HCT116 (cell line): Measurements from ENCODE around the gene SIT1. TPM values are rescaled to one million over a fixed set of nuclear protein-coding genes. Genes with fewer than 3 reads are reported as not detected.

ENCODE experiments used
- ATAC-seq: fragments of 200-7000 bp; cut with Tn5 transposase; 2 replicates; pipeline ENCODE4 v1.9.1; 2020; ENCODE audit warnings: mild to moderate bottlenecking, moderate library complexity
- BruUV-seq: library from RNA; stranded (reverse); fragments of 400-500 nt; replicated peaks from 2 replicates; lab custom pipeline; 2021; lab: Mats Ljungman, UMichigan
- CTCF ChIA-PET: fragments of 300-600 bp; sonication (Branson Sonifier 250); formaldehyde crosslinking; loops from one replicate; lab custom pipeline; 2021; ENCODE audit warnings: antibody characterized with exemption; lab: Charles Lee
- POLR2A ChIA-PET: fragments of 300-600, 350-600 bp; sonication (Branson Sonifier 250); formaldehyde crosslinking; loops from one replicate; lab custom pipeline; 2021; ENCODE audit warnings: antibody characterized with exemption; lab: Charles Lee
- RAD21 ChIA-PET, 2 experiments: fragments of 300-600 bp; sonication (Branson Sonifier 250); formaldehyde crosslinking; loops; one replicate each; lab custom pipeline; 2023; ENCODE audit warnings: low total read pairs in 2 of 2; ENCODE audit not compliant: uncharacterized antibody in 2 of 2, unreplicated experiment in 2 of 2, low non-redundant PET in 1 of 2; lab: Charles Lee
- DNase-seq: peaks from one replicate; pipeline ENCODE4 v3.0.0-alpha.2; 2010; ENCODE audit warnings: low read depth, low spot score
- H2AFZ ChIP-seq: fragments of 200-600 bp; shearing (Covaris generic), sonication (generic); 2 replicates; pipeline ENCODE4 v1.6.1; 2017; ENCODE audit warnings: low read depth, mixed run types, mixed read lengths, antibody characterized with exemption, low read length; ENCODE audit not compliant: poor library complexity, severe bottlenecking
- H3K27ac ChIP-seq: 2 replicates; pipeline ENCODE4 v1.5.1; 2012; ENCODE audit warnings: low read depth, low read length
- H3K27me3 ChIP-seq: fragments of 200-600 bp; sonication (generic); 2 replicates; pipeline ENCODE4 v1.6.1; 2016; ENCODE audit warnings: mixed run types, low read length, mixed read lengths; ENCODE audit not compliant: insufficient read depth
- H3K36me3 ChIP-seq, 2 experiments: fragments of 200-500 bp in 1 of 2; fragments of 200-600 bp in 1 of 2; sonication (Bioruptor generic) in 1 of 2; sonication (generic) in 1 of 2; 2 replicates each; pipeline versions ENCODE4 v1.5.1 to v1.6.1; 2014 to 2016; ENCODE audit warnings: low read length in 2 of 2, inconsistent platforms in 1 of 2, mixed read lengths in 1 of 2, mixed run types in 1 of 2; ENCODE audit not compliant: insufficient read depth in 2 of 2, control insufficient read depth in 1 of 2
- H3K4me1 ChIP-seq, 2 experiments: fragments of 200-600 bp in 1 of 2; sonication (generic) in 1 of 2; 2 replicates each; pipeline versions ENCODE4 v1.5.1 to v1.6.1; 2012 to 2017; ENCODE audit warnings: low read length in 2 of 2, inconsistent platforms in 1 of 2, mild to moderate bottlenecking in 1 of 2, mixed read lengths in 1 of 2, mixed run types in 1 of 2, moderate library complexity in 1 of 2; ENCODE audit not compliant: insufficient read depth in 2 of 2, control insufficient read depth in 1 of 2
- H3K4me2 ChIP-seq: fragments of 200-600 bp; sonication (generic); 2 replicates; pipeline ENCODE4 v1.6.1; 2017; ENCODE audit warnings: mixed run types, low read length, mixed read lengths
- H3K4me3 ChIP-seq, 2 experiments: fragments of 200-600 bp in 1 of 2; sonication (generic) in 1 of 2; replicated peaks in 1 of 2; 2 replicates each; pipeline ENCODE4 v1.5.1; 2011 to 2016; ENCODE audit warnings: low read length in 2 of 2, control low read depth in 1 of 2, low read depth in 1 of 2, mild to moderate bottlenecking in 1 of 2, mixed read lengths in 1 of 2, mixed run types in 1 of 2
- H3K79me2 ChIP-seq: fragments of 200-600 bp; sonication (generic); 2 replicates; pipeline ENCODE4 v1.6.1; 2017; ENCODE audit warnings: mild to moderate bottlenecking, mixed run types, low read length, moderate library complexity, mixed read lengths; ENCODE audit not compliant: insufficient read depth
- H3K9ac ChIP-seq: fragments of 200-600 bp; sonication (generic); 2 replicates; pipeline ENCODE4 v1.6.1; 2016; ENCODE audit warnings: low read length, mixed read lengths
- H3K9me2 ChIP-seq: fragments of 200-600 bp; sonication (generic), shearing (Covaris generic); 2 replicates; pipeline ENCODE4 v1.6.1; 2017; ENCODE audit warnings: mixed run types, mild to moderate bottlenecking, moderate library complexity; ENCODE audit not compliant: insufficient read depth
- H3K9me3 ChIP-seq, 2 experiments: fragments of 200-500 bp in 1 of 2; fragments of 200-600 bp in 1 of 2; sonication (Bioruptor generic) in 1 of 2; sonication (generic) in 1 of 2; 2 replicates each; pipeline ENCODE4 v1.6.1; 2014 to 2017; ENCODE audit warnings: low read length in 2 of 2, mixed read lengths in 2 of 2, inconsistent platforms in 1 of 2, low read depth in 1 of 2, mild to moderate bottlenecking in 1 of 2, mixed run types in 1 of 2, moderate library complexity in 1 of 2; ENCODE audit not compliant: control insufficient read depth in 1 of 2, insufficient read depth in 1 of 2
- H4K20me1 ChIP-seq: fragments of 200-600 bp; sonication (generic), shearing (Covaris generic); 2 replicates; pipeline ENCODE4 v1.6.1; 2017; ENCODE audit warnings: mixed run types, mild to moderate bottlenecking, moderate library complexity; ENCODE audit not compliant: insufficient read depth
- CEBPB ChIP-seq: IDR thresholded peaks from 2 replicates; pipeline ENCODE4 v1.6.1; 2012; ENCODE audit warnings: low read depth
- EGR1 ChIP-seq: IDR thresholded peaks from 2 replicates; pipeline ENCODE4 v1.6.1; 2012; ENCODE audit warnings: low read depth
- ELF1 ChIP-seq: IDR thresholded peaks from 2 replicates; pipeline ENCODE4 v1.6.1; 2012; ENCODE audit warnings: low read depth, borderline replicate concordance
- EZH2 ChIP-seq: fragments of 200-600 bp; sonication (generic); IDR thresholded peaks from 2 replicates; pipeline ENCODE4 v1.6.1; 2017; ENCODE audit warnings: antibody characterized with exemption, mixed run types
- EZH2phosphoT487 ChIP-seq: fragments of 200-600 bp; IDR thresholded peaks from 2 replicates; pipeline ENCODE4 v1.6.1; 2018; ENCODE audit warnings: antibody characterized with exemption, borderline replicate concordance
- FOSL1 ChIP-seq: IDR thresholded peaks from 2 replicates; pipeline ENCODE4 v1.6.1; 2012; ENCODE audit warnings: low read depth
- JUND ChIP-seq: IDR thresholded peaks from 2 replicates; pipeline ENCODE4 v1.6.1; 2012
- POLR2A ChIP-seq: IDR thresholded peaks from 2 replicates; pipeline ENCODE4 v1.7.0; 2011; ENCODE audit warnings: borderline replicate concordance; ENCODE audit not compliant: insufficient read depth, insufficient read length; ENCODE audit errors: extremely low read depth
- POLR2AphosphoS5 ChIP-seq: IDR thresholded peaks from 2 replicates; pipeline ENCODE4 v1.6.1; 2011; ENCODE audit warnings: mild to moderate bottlenecking, low read depth, low read length, moderate library complexity
- RAD21 ChIP-seq: IDR thresholded peaks from 2 replicates; pipeline ENCODE4 v1.6.1; 2012; ENCODE audit warnings: low read depth, mild to moderate bottlenecking
- SP1 ChIP-seq: IDR thresholded peaks from 2 replicates; pipeline ENCODE4 v1.6.1; 2012; ENCODE audit warnings: low read depth
- SRF ChIP-seq: IDR thresholded peaks from 2 replicates; pipeline ENCODE4 v1.6.1; 2012; ENCODE audit warnings: low read depth
- TCF7L2 ChIP-seq: IDR thresholded peaks from 2 replicates; pipeline ENCODE4 v1.7.0; 2011; ENCODE audit warnings: borderline replicate concordance, inconsistent platforms; ENCODE audit not compliant: insufficient read depth, insufficient read length; ENCODE audit errors: extremely low read depth
- YY1 ChIP-seq: IDR thresholded peaks from 2 replicates; pipeline ENCODE4 v1.6.1; 2011; ENCODE audit warnings: low read length, low read depth, moderate library complexity, mild to moderate bottlenecking; ENCODE audit not compliant: insufficient replicate concordance; ENCODE audit errors: extremely low read depth
- ZFX ChIP-seq: fragments of 450-650 bp; IDR thresholded peaks from 2 replicates; pipeline ENCODE4 v1.6.1; 2017
- ZNF274 ChIP-seq: fragments of 200-500 bp; sonication (Bioruptor generic); IDR thresholded peaks from 2 replicates; pipeline ENCODE4 v1.6.1; 2014; ENCODE audit warnings: mild to moderate bottlenecking, low read depth, low read length, inconsistent platforms
- intact Hi-C: fragments of 100-400 bp; cut with micrococcal nuclease; formaldehyde crosslinking; loops from 2 replicates; pipeline ENCODE4 v1.10.0; 2022
- total RNA-seq: library from RNA; stranded (reverse); gene quantifications from one replicate; pipeline ENCODE4 v1.2.1, GENCODE V29; 2021; ENCODE audit not compliant: unreplicated experiment
- TF ChIP-seq, protein P1 (sequence below): IDR thresholded peaks from 2 replicates; pipeline ENCODE4 v1.6.1; 2011; ENCODE audit warnings: mild to moderate bottlenecking, low read length, moderate library complexity; ENCODE audit not compliant: insufficient replicate concordance; ENCODE audit errors: extremely low read depth
- TF ChIP-seq, protein P2 (sequence below), 3 experiments: fragments of 200-600 bp in 1 of 3; sonication (generic) in 1 of 3; IDR thresholded peaks in 2 of 3; conservative IDR thresholded peaks in 1 of 3; 2 replicates each; pipeline ENCODE4 v1.5.1; 2012 to 2017; ENCODE audit warnings: low read depth in 2 of 3, low read length in 2 of 3, antibody characterized with exemption in 1 of 3, borderline replicate concordance in 1 of 3, control low read depth in 1 of 3, mild to moderate bottlenecking in 1 of 3, mixed read lengths in 1 of 3, mixed run types in 1 of 3, moderate library complexity in 1 of 3; ENCODE audit not compliant: insufficient read depth in 1 of 3
- TF ChIP-seq, protein P3 (sequence below): IDR thresholded peaks from 2 replicates; pipeline ENCODE4 v1.6.1; 2012
- TF ChIP-seq, protein P4 (sequence below): IDR thresholded peaks from 2 replicates; pipeline ENCODE4 v1.6.1; 2012; ENCODE audit warnings: low read depth

The SIT1 gene
- total RNA-seq, 1 experiment from 2014 or later = not detected

DNA sequence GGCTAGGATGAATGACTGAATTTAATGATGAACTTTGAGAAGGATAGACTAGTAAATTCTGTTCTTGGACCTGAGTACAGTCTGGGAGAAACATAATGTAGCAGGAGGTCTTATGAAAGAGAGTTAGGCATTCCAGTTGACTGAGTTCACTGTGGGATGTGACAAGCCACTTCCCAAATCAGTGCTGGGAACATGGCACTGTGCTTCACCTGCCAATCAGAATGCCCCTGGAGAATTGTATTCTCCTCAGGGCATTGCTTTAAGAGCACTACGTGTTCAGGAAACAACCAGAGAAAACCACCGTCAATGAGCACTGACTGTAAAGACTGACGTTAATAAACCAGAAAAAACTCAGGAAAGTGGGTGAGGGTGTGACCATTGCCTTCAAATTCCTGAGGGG, 8.6 kb upstream of the SIT1 start:
- Histone ChIP-seq H3K27me3 (no peaks in the 10 kb centered on the region), H3K36me3 (peaks cover 6 to 27% of the 10 kb centered on the region in 2 experiments; a peak in 3 of 4 replicates), H3K27ac (peak overlapping the region; percentile 85; the same call in 1 of the 2 replicates), H3K4me1 (peaks cover 14 to 50% of the 10 kb centered on the region in 2 experiments; a peak in 3 of 4 replicates), H4K20me1 (no peaks in the 10 kb centered on the region), H2AFZ (no peak overlapping the region), H3K4me3 (peak overlapping the region; percentile 68 to 75), H3K4me2 (peak overlapping the region; percentile 79), H3K9me3 (no peaks in the 10 kb centered on the region), H3K9me2 (no peaks in the 10 kb centered on the region), H3K79me2 (peaks cover 22% of the 10 kb centered on the region; the same call in 1 of the 2 replicates), H3K9ac (peak overlapping the region; percentile 90)
- TF ChIP-seq, protein P1, sequence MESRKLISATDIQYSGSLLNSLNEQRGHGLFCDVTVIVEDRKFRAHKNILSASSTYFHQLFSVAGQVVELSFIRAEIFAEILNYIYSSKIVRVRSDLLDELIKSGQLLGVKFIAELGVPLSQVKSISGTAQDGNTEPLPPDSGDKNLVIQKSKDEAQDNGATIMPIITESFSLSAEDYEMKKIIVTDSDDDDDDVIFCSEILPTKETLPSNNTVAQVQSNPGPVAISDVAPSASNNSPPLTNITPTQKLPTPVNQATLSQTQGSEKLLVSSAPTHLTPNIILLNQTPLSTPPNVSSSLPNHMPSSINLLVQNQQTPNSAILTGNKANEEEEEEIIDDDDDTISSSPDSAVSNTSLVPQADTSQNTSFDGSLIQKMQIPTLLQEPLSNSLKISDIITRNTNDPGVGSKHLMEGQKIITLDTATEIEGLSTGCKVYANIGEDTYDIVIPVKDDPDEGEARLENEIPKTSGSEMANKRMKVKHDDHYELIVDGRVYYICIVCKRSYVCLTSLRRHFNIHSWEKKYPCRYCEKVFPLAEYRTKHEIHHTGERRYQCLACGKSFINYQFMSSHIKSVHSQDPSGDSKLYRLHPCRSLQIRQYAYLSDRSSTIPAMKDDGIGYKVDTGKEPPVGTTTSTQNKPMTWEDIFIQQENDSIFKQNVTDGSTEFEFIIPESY = no peak
- TF ChIP-seq POLR2AphosphoS5 = no peak; the same call in 1 of the 2 replicates
- no peak for TF ChIP-seq CEBPB
- no peak for TF ChIP-seq YY1
- TF ChIP-seq ZNF274 = no peak
- TF ChIP-seq FOSL1 = no peak
- no peak for TF ChIP-seq RAD21
- no peak for TF ChIP-seq SP1
- TF ChIP-seq SRF = no peak
- TF ChIP-seq ELF1 = no peak
- TF ChIP-seq ZFX = no peak
- TF ChIP-seq, protein P2, sequence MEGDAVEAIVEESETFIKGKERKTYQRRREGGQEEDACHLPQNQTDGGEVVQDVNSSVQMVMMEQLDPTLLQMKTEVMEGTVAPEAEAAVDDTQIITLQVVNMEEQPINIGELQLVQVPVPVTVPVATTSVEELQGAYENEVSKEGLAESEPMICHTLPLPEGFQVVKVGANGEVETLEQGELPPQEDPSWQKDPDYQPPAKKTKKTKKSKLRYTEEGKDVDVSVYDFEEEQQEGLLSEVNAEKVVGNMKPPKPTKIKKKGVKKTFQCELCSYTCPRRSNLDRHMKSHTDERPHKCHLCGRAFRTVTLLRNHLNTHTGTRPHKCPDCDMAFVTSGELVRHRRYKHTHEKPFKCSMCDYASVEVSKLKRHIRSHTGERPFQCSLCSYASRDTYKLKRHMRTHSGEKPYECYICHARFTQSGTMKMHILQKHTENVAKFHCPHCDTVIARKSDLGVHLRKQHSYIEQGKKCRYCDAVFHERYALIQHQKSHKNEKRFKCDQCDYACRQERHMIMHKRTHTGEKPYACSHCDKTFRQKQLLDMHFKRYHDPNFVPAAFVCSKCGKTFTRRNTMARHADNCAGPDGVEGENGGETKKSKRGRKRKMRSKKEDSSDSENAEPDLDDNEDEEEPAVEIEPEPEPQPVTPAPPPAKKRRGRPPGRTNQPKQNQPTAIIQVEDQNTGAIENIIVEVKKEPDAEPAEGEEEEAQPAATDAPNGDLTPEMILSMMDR (IDR thresholded peaks at IDR 0.05 in 2 of 3, conservative IDR thresholded peaks at IDR 0.05 in 1 of 3; ENCODE audit: borderline replicate concordance in 1 of 3, insufficient read depth in 1 of 3, low read depth in 2 of 3, low read length in 2 of 3) = no peak
- TF ChIP-seq EZH2phosphoT487 = no peak
- TF ChIP-seq, protein P3, sequence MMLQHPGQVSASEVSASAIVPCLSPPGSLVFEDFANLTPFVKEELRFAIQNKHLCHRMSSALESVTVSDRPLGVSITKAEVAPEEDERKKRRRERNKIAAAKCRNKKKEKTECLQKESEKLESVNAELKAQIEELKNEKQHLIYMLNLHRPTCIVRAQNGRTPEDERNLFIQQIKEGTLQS = no peak
- no peak for TF ChIP-seq EZH2
- no peak for TF ChIP-seq TCF7L2
- no peak for TF ChIP-seq POLR2A
- TF ChIP-seq, protein P4, sequence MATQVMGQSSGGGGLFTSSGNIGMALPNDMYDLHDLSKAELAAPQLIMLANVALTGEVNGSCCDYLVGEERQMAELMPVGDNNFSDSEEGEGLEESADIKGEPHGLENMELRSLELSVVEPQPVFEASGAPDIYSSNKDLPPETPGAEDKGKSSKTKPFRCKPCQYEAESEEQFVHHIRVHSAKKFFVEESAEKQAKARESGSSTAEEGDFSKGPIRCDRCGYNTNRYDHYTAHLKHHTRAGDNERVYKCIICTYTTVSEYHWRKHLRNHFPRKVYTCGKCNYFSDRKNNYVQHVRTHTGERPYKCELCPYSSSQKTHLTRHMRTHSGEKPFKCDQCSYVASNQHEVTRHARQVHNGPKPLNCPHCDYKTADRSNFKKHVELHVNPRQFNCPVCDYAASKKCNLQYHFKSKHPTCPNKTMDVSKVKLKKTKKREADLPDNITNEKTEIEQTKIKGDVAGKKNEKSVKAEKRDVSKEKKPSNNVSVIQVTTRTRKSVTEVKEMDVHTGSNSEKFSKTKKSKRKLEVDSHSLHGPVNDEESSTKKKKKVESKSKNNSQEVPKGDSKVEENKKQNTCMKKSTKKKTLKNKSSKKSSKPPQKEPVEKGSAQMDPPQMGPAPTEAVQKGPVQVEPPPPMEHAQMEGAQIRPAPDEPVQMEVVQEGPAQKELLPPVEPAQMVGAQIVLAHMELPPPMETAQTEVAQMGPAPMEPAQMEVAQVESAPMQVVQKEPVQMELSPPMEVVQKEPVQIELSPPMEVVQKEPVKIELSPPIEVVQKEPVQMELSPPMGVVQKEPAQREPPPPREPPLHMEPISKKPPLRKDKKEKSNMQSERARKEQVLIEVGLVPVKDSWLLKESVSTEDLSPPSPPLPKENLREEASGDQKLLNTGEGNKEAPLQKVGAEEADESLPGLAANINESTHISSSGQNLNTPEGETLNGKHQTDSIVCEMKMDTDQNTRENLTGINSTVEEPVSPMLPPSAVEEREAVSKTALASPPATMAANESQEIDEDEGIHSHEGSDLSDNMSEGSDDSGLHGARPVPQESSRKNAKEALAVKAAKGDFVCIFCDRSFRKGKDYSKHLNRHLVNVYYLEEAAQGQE = no peak
- TF ChIP-seq JUND = no peak
- TF ChIP-seq EGR1 = no peak
- ChIA-PET POLR2A (interaction anchor here (0.8 to 2.9 kb wide), 3 partner anchors 10 to 73 kb away, joined by 3 to 11 read pairs (median 4); partner anchors contain the start of genes CREB3 and TLN1), RAD21 (no interaction called here), CTCF (interaction anchor here (0.9 to 1.5 kb wide), 4 partner anchors 37 to 106 kb away, joined by 3 to 4 read pairs (median 3); partner anchors contain the start of gene TESK1)
- intact Hi-C loops = loop anchor here (10.0 kb wide), 1 partner anchor 545 kb away; the partner anchor contains the start of gene ATOSB
- BruUV-seq = no TSS peak
- ATAC-seq (no peak), DNase-seq (no peak)
